Testis (tissue), 3 donors: ENCODE data around the gene MUC2. TPM values are rescaled to one million over a fixed set of nuclear protein-coding genes. Genes with fewer than 3 reads are reported as not detected.

ENCODE experiments used
- DNase-seq: peaks from one replicate; pipeline ENCODE4 v3.0.0-alpha.2; 2019
- H3K27ac ChIP-seq, 2 donors: fragments of 200-600 bp; sonication (generic); one replicate each; pipeline ENCODE4 v1.5.1; 2019
- H3K27me3 ChIP-seq: fragments of 200-600 bp; sonication (generic); one replicate; pipeline ENCODE4 v1.5.1; 2019
- H3K36me3 ChIP-seq: fragments of 200-600 bp; sonication (generic); one replicate; pipeline ENCODE4 v1.5.1; 2017; ENCODE audit warnings: low read depth; ENCODE audit errors: missing control alignments
- H3K4me1 ChIP-seq: fragments of 200-600 bp; sonication (generic); one replicate; pipeline ENCODE4 v1.5.1; 2019
- H3K4me3 ChIP-seq, 2 donors: fragments of 200-600 bp; sonication (generic); one replicate each; pipeline ENCODE4 v1.5.1; 2017 to 2019
- H3K9me3 ChIP-seq: fragments of 200-600 bp; sonication (generic); one replicate; pipeline ENCODE4 v1.5.1; 2017
- POLR2A ChIP-seq: fragments of 450-650 bp; IDR thresholded peaks from one replicate; pipeline ENCODE4 v1.6.1; 2017; ENCODE audit warnings: antibody characterized with exemption, mild to moderate bottlenecking, moderate library complexity
- WGBS, 2 donors: methylation state at CpG; one replicate each; pipeline ENCODE4 v1.1.5; 2018; 5-methylcytosine and 5-hydroxymethylcytosine counted together
- intact Hi-C: fragments of 100-400 bp; cut with DNase I; formaldehyde crosslinking; loops from one replicate; pipeline ENCODE4 v1.15.1; 2023; ENCODE audit warnings: low total_unique reads
- polyA plus RNA-seq: library from polyadenylated mRNA; stranded (reverse); fragments of 350-450 nt; fragmentation: Illumina TruSeq; extraction: RNeasy Lipid Tissue Mini Kit (QIAGEN cat#74804); gene quantifications from one replicate; pipeline ENCODE4 v1.2.3, GENCODE V29; 2014; ENCODE audit warnings: low read depth, low replicate concordance; ENCODE audit not compliant: insufficient read depth
- total RNA-seq, 2 donors: library from RNA; depleted of rRNA; stranded (reverse); fragments of >200 nt; gene quantifications; one replicate each; pipeline ENCODE4 v1.2.3, GENCODE V29; 2016
- TF ChIP-seq, protein P1 (sequence below), 3 experiments: fragments of 450-650 bp in 2 of 3; fragments of 200-600 bp in 1 of 3; sonication (generic) in 1 of 3; IDR thresholded peaks; one replicate each; pipeline ENCODE4 v1.5.1; 2016 to 2019; ENCODE audit warnings: antibody characterized with exemption in 3 of 3, mild to moderate bottlenecking in 2 of 3, moderate library complexity in 1 of 3

MUC2 gene
- total and polyA plus RNA-seq, 3 donors from 2014 or later, result 0.41 to 0.93 (median 0.47) TPM

DNA sequence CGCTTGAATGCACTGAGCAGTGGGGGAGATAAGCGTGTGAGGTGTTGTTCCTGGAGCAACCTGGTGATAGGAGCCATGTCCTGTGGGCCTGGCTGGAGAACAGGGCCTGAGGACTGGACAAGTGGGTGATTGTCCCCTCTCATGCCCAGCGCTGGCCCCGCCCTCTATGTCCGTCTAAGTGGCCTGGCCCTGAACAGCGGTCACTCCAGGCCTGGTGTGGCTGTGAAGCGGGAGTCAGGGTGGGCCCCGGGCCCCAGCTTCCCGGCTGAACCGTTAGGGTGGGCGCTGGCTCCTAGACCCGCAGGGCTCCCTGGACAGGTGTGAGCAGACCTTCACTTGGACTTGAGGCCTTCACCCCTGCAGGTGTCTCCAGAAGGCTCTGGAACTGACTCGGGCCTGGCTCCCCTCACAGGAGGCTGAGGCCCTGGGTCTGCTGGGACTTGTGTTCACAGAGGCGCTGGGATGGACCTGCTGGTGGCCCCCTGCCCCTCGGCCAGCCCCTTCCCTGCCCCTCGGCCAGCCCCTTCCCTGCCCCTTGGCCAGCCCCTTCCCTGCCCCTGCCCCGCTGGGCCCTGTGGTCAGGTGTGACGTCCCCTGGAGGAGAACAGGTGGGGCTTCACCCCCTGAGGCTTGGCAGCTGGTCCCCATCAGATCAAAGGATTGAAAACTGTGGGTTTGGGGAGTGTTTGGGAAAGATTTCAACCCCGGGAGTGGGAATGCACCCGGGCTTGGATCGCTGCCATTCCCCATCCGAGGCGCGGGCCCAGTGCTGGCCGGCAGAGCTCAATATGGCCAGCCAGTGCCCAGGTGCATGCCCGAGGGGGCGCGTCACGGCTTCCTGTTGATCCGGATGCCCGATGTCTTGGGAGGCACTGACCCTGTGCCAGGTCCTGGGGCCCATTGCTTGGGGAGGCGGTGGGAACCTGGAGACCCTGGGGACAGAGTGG is 34.9 kb upstream of the MUC2 start:
- H3K4me3 ChIP-seq, result no peak overlapping the region
- intact Hi-C loops, result no loop called here
- TF ChIP-seq, protein P1, sequence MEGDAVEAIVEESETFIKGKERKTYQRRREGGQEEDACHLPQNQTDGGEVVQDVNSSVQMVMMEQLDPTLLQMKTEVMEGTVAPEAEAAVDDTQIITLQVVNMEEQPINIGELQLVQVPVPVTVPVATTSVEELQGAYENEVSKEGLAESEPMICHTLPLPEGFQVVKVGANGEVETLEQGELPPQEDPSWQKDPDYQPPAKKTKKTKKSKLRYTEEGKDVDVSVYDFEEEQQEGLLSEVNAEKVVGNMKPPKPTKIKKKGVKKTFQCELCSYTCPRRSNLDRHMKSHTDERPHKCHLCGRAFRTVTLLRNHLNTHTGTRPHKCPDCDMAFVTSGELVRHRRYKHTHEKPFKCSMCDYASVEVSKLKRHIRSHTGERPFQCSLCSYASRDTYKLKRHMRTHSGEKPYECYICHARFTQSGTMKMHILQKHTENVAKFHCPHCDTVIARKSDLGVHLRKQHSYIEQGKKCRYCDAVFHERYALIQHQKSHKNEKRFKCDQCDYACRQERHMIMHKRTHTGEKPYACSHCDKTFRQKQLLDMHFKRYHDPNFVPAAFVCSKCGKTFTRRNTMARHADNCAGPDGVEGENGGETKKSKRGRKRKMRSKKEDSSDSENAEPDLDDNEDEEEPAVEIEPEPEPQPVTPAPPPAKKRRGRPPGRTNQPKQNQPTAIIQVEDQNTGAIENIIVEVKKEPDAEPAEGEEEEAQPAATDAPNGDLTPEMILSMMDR (IDR thresholded peaks at IDR 0.05), result no peak
- TF ChIP-seq POLR2A, result no peak
- H3K36me3 ChIP-seq, result no peaks in the 10 kb centered on the region
- no peaks in the 10 kb centered on the region for H3K27me3 ChIP-seq
- no peak overlapping the region for H3K27ac ChIP-seq
- no peaks in the 10 kb centered on the region for H3K4me1 ChIP-seq
- DNase-seq, result no peak
- 77 to 95% methylated on average over 8 to 32 of the region's 32 CpGs for WGBS, 2 donors
- H3K9me3 ChIP-seq, result no peaks in the 10 kb centered on the region

DNA sequence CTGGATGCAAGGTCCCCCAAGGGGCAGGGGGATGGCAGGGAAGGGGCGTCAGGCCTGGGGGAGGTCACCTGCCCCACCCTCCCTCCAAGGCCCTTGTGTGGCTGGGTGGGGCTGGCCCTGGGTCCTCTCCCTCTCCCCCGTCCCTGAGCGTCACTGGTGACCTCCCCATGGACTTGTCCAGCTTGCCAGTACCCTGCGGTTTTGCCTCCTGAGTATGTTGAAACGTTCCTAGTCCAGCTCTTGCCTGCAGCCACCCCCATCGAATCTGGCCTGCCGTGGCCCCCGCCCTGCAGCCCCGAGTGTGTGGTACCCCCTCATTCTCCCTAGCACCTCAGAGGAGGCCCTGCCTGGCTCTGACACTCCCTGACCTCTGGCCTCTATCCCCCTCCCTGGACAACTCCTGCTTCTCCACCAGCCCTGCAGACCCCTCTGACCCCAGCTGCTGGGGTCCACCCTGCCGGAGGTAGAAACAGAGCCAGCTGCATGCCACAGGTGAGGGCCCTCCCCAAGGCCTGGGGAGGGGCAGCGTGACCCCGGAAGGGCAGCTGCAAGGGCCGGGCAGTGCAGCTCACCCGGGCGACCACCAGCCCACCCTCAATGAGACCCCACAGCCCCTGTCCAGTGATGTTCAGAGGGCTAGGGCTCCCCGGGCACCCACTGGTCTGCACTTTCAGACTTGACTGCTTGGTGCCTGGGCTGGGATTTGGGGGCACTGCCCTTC is 34.1 kb upstream of the MUC2 start:
- TF ChIP-seq, protein P1 (IDR thresholded peaks at IDR 0.05), result no peak
- TF ChIP-seq POLR2A, result no peak
- no peak for DNase-seq
- H3K4me3 ChIP-seq, result no peak overlapping the region
- WGBS, 2 donors, result 71 to 78% methylated on average over 6 to 15 of the region's 16 CpGs
- no peak overlapping the region for H3K27ac ChIP-seq
- intact Hi-C loops, result no loop called here
- no peaks in the 10 kb centered on the region for H3K27me3 ChIP-seq
- no peaks in the 10 kb centered on the region for H3K36me3 ChIP-seq
- no peaks in the 10 kb centered on the region for H3K9me3 ChIP-seq
- no peaks in the 10 kb centered on the region for H3K4me1 ChIP-seq

DNA sequence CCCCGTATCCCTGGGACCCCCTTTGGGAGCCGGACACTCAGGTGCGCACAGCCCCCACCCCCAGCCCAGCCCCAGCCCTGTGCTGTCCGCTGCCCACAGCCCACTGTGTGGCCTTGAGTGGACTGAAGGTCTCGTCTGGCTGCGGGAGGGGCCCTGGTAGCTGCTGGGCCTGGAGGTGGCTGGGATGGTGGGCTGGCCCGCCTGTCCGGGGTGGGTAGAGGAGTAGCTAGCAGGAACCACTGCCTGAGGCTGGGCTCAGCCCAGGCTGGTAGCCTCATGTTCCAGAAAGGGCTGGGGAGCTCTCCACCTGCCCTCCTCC is 33.6 kb upstream of the MUC2 start:
- H3K27ac ChIP-seq, result no peak overlapping the region
- 61 to 72% methylated on average over 6 to 7 of the region's 8 CpGs for whole genome bisulfite sequencing, 2 donors
- TF ChIP-seq, protein P1 (IDR thresholded peaks at IDR 0.05), result no peak
- H3K9me3 ChIP-seq, result no peaks in the 10 kb centered on the region
- no peak for DNase-seq
- H3K4me1 ChIP-seq, result no peaks in the 10 kb centered on the region
- intact Hi-C loops, result no loop called here
- no peak overlapping the region for H3K4me3 ChIP-seq
- no peaks in the 10 kb centered on the region for H3K27me3 ChIP-seq
- H3K36me3 ChIP-seq, result no peaks in the 10 kb centered on the region

DNA sequence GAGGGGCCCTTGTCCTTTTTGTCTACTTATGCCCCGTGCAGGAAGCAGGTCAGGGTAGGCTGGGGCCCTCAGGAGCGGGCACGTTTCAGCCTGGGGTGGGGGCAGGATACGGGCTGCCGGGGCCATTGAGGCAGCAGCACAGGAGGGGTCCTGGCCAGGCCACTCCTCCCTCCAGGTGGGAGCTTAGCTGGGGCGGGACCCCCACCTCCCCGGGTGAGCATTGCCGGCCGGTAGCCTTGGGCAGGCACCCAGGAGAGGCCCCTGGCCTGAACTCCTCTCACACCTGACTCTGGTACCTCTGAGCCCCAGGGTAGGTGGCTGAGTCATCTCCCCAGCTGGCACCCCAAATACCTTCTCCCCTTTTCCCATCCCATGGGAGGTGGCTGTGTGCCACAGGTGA is 33.2 kb upstream of the MUC2 start:
- intact Hi-C loops, result no loop called here
- whole genome bisulfite sequencing, 2 donors, result 65 to 74% methylated on average over 8 to 9 of the region's 9 CpGs
- no peaks in the 10 kb centered on the region for H3K27me3 ChIP-seq

More for the DNA sequence above, 33.2 kb upstream of the MUC2 start:
- H3K27ac ChIP-seq, result no peak overlapping the region
- H3K4me1 ChIP-seq, result no peaks in the 10 kb centered on the region
- no peak overlapping the region for H3K4me3 ChIP-seq
- no peaks in the 10 kb centered on the region for H3K9me3 ChIP-seq
- no peak for TF ChIP-seq POLR2A
- TF ChIP-seq, protein P1 (IDR thresholded peaks at IDR 0.05), result no peak
- no peaks in the 10 kb centered on the region for H3K36me3 ChIP-seq
- no peak for DNase-seq
